Mucosa of descending colon (tissue), 3 donors: Measurements from ENCODE around the gene HOXA6. TPM values are rescaled to one million over a fixed set of nuclear protein-coding genes. Genes with fewer than 3 reads are reported as not detected.

Experiments
- ATAC-seq: fragments of 200-7000 bp; cut with Tn5 transposase; one replicate; pipeline ENCODE4 v1.9.1; 2020; ENCODE audit warnings: mild to moderate bottlenecking, moderate library complexity
- DNase-seq, 3 donors: peaks; one replicate each; pipeline ENCODE4 v3.0.0-alpha.2; 2020
- H3K36me3 ChIP-seq: fragments of 200-600 bp; one replicate; pipeline ENCODE4 v1.8.0; 2021; ENCODE audit warnings: low read depth, mild to moderate bottlenecking
- H3K4me1 ChIP-seq: fragments of 200-600 bp; one replicate; pipeline ENCODE4 v1.8.0; 2021; ENCODE audit warnings: low read depth, mild to moderate bottlenecking
- H3K4me3 ChIP-seq: fragments of 200-600 bp; one replicate; pipeline ENCODE4 v1.8.0; 2021; ENCODE audit warnings: mild to moderate bottlenecking
- H3K9me3 ChIP-seq: fragments of 200-600 bp; one replicate; pipeline ENCODE4 v1.8.0; 2021; ENCODE audit warnings: mild to moderate bottlenecking
- intact Hi-C, 2 donors: fragments of 100-400 bp; cut with DNase I in 1 of 2; cut with micrococcal nuclease in 1 of 2; formaldehyde crosslinking; loops; one replicate each; pipeline versions ENCODE4 v1.11.0 to v1.11.1; 2022; cut with DNase I, micrococcal nuclease
- long read RNA-seq, 2 donors: library from polyadenylated mRNA; unstranded; transcript quantifications; one replicate each; pipeline ENCODE4 v2.0.0, GENCODE V29; 2019 to 2021
- total RNA-seq, 3 donors: library from RNA; stranded (reverse); fragmentation: NEBNext Ultra II Directional in 2 of 3; extraction: Animal tissue kit (Norgen Biotek cat#: 25700) in 2 of 3; gene quantifications; one replicate each; pipeline versions ENCODE4 v1.2.1 to v1.2.4, GENCODE V29; 2021 to 2023
- TF ChIP-seq, protein P1 (sequence below): fragments of 200-600 bp; IDR thresholded peaks from one replicate; pipeline ENCODE4 v1.8.0; 2022; ENCODE audit warnings: antibody characterized with exemption, mild to moderate bottlenecking
- donor health status: DM: no; HTN: no; CAD: no; lungs with moderate emphysema.
- donor health status: DM: no; HTN: no; CAD: no.
- donor health status: DM: no; HTN: yes; CAD: no.

The HOXA6 gene
- 10 to 100 TPM; 20.2 to 39.5 (median 20.5) TPM for total RNA-seq
- long read RNA-seq, donor 1, result 0 reads
- long read RNA-seq, donor 2, partial matches to known transcripts, result 0 of 11 reads
- long read RNA-seq, donor 2, other reads (novel, unspliced or antisense), result 10 of 11 reads

- no peaks in the 10 kb centered on the region for H3K36me3 ChIP-seq
- H3K9me3 ChIP-seq, result no peaks in the 10 kb centered on the region
- DNase-seq (peak; percentile 73 to 84 (median 79)), ATAC-seq (peak; percentile 1)
- H3K4me1 ChIP-seq, result peaks cover 26% of the 10 kb centered on the region
- peak within 1 kb of the TSS; percentile 15 for H3K4me3 ChIP-seq
- TF ChIP-seq, protein P1, sequence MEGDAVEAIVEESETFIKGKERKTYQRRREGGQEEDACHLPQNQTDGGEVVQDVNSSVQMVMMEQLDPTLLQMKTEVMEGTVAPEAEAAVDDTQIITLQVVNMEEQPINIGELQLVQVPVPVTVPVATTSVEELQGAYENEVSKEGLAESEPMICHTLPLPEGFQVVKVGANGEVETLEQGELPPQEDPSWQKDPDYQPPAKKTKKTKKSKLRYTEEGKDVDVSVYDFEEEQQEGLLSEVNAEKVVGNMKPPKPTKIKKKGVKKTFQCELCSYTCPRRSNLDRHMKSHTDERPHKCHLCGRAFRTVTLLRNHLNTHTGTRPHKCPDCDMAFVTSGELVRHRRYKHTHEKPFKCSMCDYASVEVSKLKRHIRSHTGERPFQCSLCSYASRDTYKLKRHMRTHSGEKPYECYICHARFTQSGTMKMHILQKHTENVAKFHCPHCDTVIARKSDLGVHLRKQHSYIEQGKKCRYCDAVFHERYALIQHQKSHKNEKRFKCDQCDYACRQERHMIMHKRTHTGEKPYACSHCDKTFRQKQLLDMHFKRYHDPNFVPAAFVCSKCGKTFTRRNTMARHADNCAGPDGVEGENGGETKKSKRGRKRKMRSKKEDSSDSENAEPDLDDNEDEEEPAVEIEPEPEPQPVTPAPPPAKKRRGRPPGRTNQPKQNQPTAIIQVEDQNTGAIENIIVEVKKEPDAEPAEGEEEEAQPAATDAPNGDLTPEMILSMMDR, result no peak
- intact Hi-C loops, result loop anchor here in 1 of 2 donors (5.0 kb wide), 1 partner anchor 465 kb away; no protein-coding TSS in a partner anchor
These were observed at the start of gene HOXA6 for GRCh38 chr7:27147199-27148030. HOXA6 (minus strand) TSS chr7:27147774; CDS start chr7:27147749, 25 bp downstream.

- TF ChIP-seq, protein P1, result peak; percentile 38
- no peaks in the 10 kb centered on the region for H3K36me3 ChIP-seq
- no peaks in the 10 kb centered on the region for H3K9me3 ChIP-seq
- intact Hi-C loops, result loop anchor here in 1 of 2 donors (10.0 kb wide), 2 partner anchors 728 to 828 kb away; no protein-coding TSS in a partner anchor
- ATAC-seq (peak; percentile 6), DNase-seq (peak; percentile 89 to 99 (median 95))
- no peak overlapping the region for H3K4me3 ChIP-seq
- H3K4me1 ChIP-seq, result peaks cover 19% of the 10 kb centered on the region
These were observed 48.8 kb upstream of the HOXA6 start for GRCh38 chr7:27196287-27196767.

DNA sequence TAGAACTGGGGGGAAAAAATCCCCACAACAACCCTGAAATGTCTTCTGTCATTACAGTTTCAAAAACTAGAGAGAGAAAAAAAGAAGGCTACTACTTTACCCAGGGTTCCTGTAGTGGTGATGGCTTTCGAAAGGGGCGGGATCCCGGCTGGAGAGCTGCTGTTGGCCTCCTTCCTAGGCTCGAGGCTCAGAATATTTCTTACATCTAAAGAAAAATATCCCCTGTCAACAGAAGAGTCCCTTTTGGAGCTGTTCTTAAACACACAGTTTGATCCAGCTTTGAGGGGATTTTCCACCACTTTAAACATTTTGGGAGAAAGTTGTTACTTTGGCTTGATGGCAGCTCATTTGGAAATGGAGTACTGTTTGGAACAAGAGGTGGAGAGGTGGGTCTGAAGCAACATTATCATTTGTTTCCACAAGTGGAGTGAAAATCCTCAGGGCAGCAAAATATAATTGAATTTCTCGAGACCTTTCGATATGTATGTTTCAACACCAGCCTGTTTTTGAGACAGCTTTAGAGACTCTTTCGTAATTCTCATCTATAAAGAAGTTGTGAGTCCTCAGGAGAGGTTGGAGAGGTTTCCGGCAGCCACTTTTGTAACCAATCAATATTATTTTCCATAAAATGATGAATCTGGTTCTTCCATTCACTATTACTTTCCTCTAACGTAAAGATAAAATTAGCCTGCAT is 47.3 kb upstream of the HOXA6 start:
- TF ChIP-seq, protein P1, result no peak
- DNase-seq (peak in 2 of 3 donors; percentile 52 to 60), ATAC-seq (no peak)
- no peaks in the 10 kb centered on the region for H3K9me3 ChIP-seq
- no peak overlapping the region for H3K4me3 ChIP-seq
- intact Hi-C loops, result loop anchor here in 1 of 2 donors (10.0 kb wide), 2 partner anchors 730 to 830 kb away; no protein-coding TSS in a partner anchor
- H3K4me1 ChIP-seq, result peaks cover 28% of the 10 kb centered on the region
- H3K36me3 ChIP-seq, result no peaks in the 10 kb centered on the region

DNA sequence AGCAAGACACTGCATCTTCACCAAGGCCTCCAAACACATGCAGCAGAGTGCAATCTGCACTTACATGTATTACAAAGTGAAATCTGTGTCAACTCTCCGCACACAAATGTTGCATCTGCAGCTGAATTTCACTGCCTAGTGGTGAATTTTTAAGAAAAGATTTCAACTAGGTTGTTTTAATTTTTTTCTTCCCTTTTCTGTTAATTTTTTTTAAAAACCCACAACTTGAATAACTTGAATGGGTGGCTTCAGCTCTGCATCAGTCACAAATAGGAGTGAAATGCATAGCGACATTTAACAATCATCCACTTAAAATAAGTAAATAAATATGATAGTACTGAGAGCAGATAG is 46.4 kb upstream of the HOXA6 start:
- Histone ChIP-seq H3K36me3 (no peaks in the 10 kb centered on the region), H3K4me1 (peaks cover 37% of the 10 kb centered on the region), H3K4me3 (no peak overlapping the region), H3K9me3 (no peaks in the 10 kb centered on the region)
- intact Hi-C loops, result loop anchor here in 1 of 2 donors (10.0 kb wide), 2 partner anchors 731 to 831 kb away; no protein-coding TSS in a partner anchor
- TF ChIP-seq, protein P1, result no peak
- ATAC-seq, result no peak
- DNase-seq, result no peak

- DNase-seq (peak in 2 of 3 donors; percentile 38 to 49), ATAC-seq (no peak)
- TF ChIP-seq, protein P1, result no peak
- no peaks in the 10 kb centered on the region for H3K9me3 ChIP-seq
- intact Hi-C loops, result loop anchor here in 1 of 2 donors (10.0 kb wide), 2 partner anchors 731 to 831 kb away; no protein-coding TSS in a partner anchor
- H3K4me1 ChIP-seq, result peaks cover 40% of the 10 kb centered on the region
- H3K36me3 ChIP-seq, result no peaks in the 10 kb centered on the region
- H3K4me3 ChIP-seq, result peak overlapping the region; percentile 2
These were observed 45.9 kb upstream of the HOXA6 start for GRCh38 chr7:27193335-27194001.
